Measurements from ENCODE around the gene LAMA2. TPM values are rescaled to one million over a fixed set of nuclear protein-coding genes. Genes with fewer than 3 reads are reported as not detected.

The LAMA2 gene
- total and polyA plus RNA-seq, 2 of the 13 experiments (the other 11 are each of a cell fraction or from before 2014, with no cell fraction given): 0.11 to 0.28 TPM

DNA sequence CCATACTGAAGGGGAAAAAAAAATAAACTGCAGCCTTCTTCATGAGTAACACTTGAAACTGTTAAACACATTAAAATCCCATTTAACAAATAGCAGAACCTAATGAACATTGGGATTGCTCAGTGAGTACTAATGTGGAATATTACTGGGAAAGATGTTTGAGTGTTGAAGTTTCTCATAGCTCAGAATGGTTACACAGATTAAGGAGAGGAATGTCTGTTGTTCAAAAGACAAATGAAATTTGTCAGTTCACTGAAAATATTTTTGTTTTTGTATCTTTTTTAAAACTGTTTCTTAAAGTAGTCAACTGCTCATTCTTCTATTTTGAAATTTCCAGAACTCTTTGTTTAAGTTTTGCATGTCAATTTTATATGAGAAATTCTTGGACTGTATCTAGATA lies 374.3 kb downstream of the LAMA2 start:
- Histone ChIP-seq H4K20me1 (ENCODE audit: insufficient read depth, low read length) (no peaks in the 10 kb centered on the region), H3K27me3 (ENCODE audit: control insufficient read depth in 1 of 2, insufficient read depth in 2 of 2, low read length in 2 of 2) (no peaks in the 10 kb centered on the region), H3K36me3 (replicated peaks in 1 of 2; ENCODE audit: control insufficient read depth in 1 of 2, insufficient read depth in 2 of 2, low read length in 2 of 2) (no peaks in the 10 kb centered on the region), H3K79me2 (ENCODE audit: insufficient read depth, low read length) (no peaks in the 10 kb centered on the region), H3K4me3 (replicated peaks in 1 of 3; ENCODE audit: insufficient read depth in 1 of 3, low read depth in 2 of 3, low read length in 3 of 3) (no peak overlapping the region), H2AFZ (ENCODE audit: low read length) (no peak overlapping the region), H3K9me3 (ENCODE audit: low read length) (no peaks in the 10 kb centered on the region), H3K4me1 (ENCODE audit: insufficient read depth, low read length) (no peaks in the 10 kb centered on the region), H3K4me2 (ENCODE audit: low read depth, low read length) (no peak overlapping the region), H3K27ac (ENCODE audit: extremely low read length, insufficient read depth, low read length) (no peak overlapping the region), H3K9ac (ENCODE audit: insufficient read depth, low read depth, low read length) (no peak overlapping the region)
- no peak for TF ChIP-seq PAF1 (CRISPR knock-in tag; IDR thresholded peaks at IDR 0.05)
- no peak for TF ChIP-seq ZNF354B (CRISPR knock-in tag; IDR thresholded peaks at IDR 0.05)
- no peak for TF ChIP-seq CHD2 (IDR thresholded peaks at IDR 0.05; ENCODE audit: low read depth, low read length)
- TF ChIP-seq MTF2 (CRISPR knock-in tag; IDR thresholded peaks at IDR 0.05; ENCODE audit: borderline replicate concordance): no peak
- no peak for TF ChIP-seq ZNF558 (CRISPR knock-in tag; IDR thresholded peaks at IDR 0.05; ENCODE audit: borderline replicate concordance)
- FAIRE-seq: no peak
- intact Hi-C loops (cut with micrococcal nuclease; ENCODE audit: unreplicated experiment): loop anchor here (10.0 kb wide), 1 partner anchor 1402 kb away; no protein-coding TSS in a partner anchor
- ChIA-PET POLR2A (no interaction called here), CTCF (ENCODE audit: low intra/inter-chr PET ratio, low total read pairs) (no interaction called here)
- no peak for DNase-seq (ENCODE audit: low spot score)
- no peak for ATAC-seq
- BruUV-seq (replicated peaks): no TSS peak
- in situ Hi-C loops (cut with HindIII; ENCODE audit: extremely low pct_ligation_motif_present, low pct_unique_long_range_greater_than_20kb): no loop called here

- BruUV-seq (replicated peaks): no TSS peak
- in situ Hi-C loops (cut with HindIII; ENCODE audit: extremely low pct_ligation_motif_present, low pct_unique_long_range_greater_than_20kb): no loop called here
Measured at GRCh38 chr6:129262661-129263060, 379.7 kb downstream of the LAMA2 start.

More at GRCh38 chr6:129262661-129263060, 379.7 kb downstream of the LAMA2 start:
- Histone ChIP-seq H3K36me3 (replicated peaks in 1 of 2; ENCODE audit: control insufficient read depth in 1 of 2, insufficient read depth in 2 of 2, low read length in 2 of 2) (no peaks in the 10 kb centered on the region), H3K79me2 (ENCODE audit: insufficient read depth, low read length) (no peaks in the 10 kb centered on the region), H3K27me3 (ENCODE audit: control insufficient read depth in 1 of 2, insufficient read depth in 2 of 2, low read length in 2 of 2) (no peaks in the 10 kb centered on the region), H3K4me3 (replicated peaks in 1 of 3; ENCODE audit: insufficient read depth in 1 of 3, low read depth in 2 of 3, low read length in 3 of 3) (no peak overlapping the region), H3K27ac (ENCODE audit: extremely low read length, insufficient read depth, low read length) (no peak overlapping the region), H3K9ac (ENCODE audit: insufficient read depth, low read depth, low read length) (no peak overlapping the region), H2AFZ (ENCODE audit: low read length) (no peak overlapping the region), H3K9me3 (ENCODE audit: low read length) (no peaks in the 10 kb centered on the region), H4K20me1 (ENCODE audit: insufficient read depth, low read length) (no peaks in the 10 kb centered on the region), H3K4me1 (ENCODE audit: insufficient read depth, low read length) (no peaks in the 10 kb centered on the region), H3K4me2 (ENCODE audit: low read depth, low read length) (no peak overlapping the region)
- ChIA-PET CTCF (ENCODE audit: low intra/inter-chr PET ratio, low total read pairs) (no interaction called here), POLR2A (no interaction called here)
- WGBS (ENCODE audit: low lambda C conversion rate): 0% methylated on average over 1 of the region's 1 CpG
- no peak for TF ChIP-seq ELK4 (CRISPR knock-in tag; IDR thresholded peaks at IDR 0.05; ENCODE audit: borderline replicate concordance)
- no peak for TF ChIP-seq ZNF570 (CRISPR knock-in tag; IDR thresholded peaks at IDR 0.05; ENCODE audit: borderline replicate concordance)
- no peak for TF ChIP-seq THAP8 (CRISPR knock-in tag; IDR thresholded peaks at IDR 0.05; ENCODE audit: borderline replicate concordance)
- TF ChIP-seq, protein P1, sequence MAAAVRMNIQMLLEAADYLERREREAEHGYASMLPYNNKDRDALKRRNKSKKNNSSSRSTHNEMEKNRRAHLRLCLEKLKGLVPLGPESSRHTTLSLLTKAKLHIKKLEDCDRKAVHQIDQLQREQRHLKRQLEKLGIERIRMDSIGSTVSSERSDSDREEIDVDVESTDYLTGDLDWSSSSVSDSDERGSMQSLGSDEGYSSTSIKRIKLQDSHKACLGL (CRISPR knock-in tag; IDR thresholded peaks at IDR 0.05): no peak
- no peak for TF ChIP-seq RAD51 (IDR thresholded peaks at IDR 0.05; ENCODE audit: borderline replicate concordance)
- TF ChIP-seq RAD21 (CRISPR knock-in tag; IDR thresholded peaks at IDR 0.05): no peak
- TF ChIP-seq ZKSCAN5 (CRISPR knock-in tag; IDR thresholded peaks at IDR 0.05): no peak
- TF ChIP-seq ZNF607 (CRISPR knock-in tag; IDR thresholded peaks at IDR 0.05; ENCODE audit: borderline replicate concordance): no peak
- no peak for TF ChIP-seq GPN1 (CRISPR knock-in tag; IDR thresholded peaks at IDR 0.05; ENCODE audit: borderline replicate concordance)
- TF ChIP-seq, protein P2, sequence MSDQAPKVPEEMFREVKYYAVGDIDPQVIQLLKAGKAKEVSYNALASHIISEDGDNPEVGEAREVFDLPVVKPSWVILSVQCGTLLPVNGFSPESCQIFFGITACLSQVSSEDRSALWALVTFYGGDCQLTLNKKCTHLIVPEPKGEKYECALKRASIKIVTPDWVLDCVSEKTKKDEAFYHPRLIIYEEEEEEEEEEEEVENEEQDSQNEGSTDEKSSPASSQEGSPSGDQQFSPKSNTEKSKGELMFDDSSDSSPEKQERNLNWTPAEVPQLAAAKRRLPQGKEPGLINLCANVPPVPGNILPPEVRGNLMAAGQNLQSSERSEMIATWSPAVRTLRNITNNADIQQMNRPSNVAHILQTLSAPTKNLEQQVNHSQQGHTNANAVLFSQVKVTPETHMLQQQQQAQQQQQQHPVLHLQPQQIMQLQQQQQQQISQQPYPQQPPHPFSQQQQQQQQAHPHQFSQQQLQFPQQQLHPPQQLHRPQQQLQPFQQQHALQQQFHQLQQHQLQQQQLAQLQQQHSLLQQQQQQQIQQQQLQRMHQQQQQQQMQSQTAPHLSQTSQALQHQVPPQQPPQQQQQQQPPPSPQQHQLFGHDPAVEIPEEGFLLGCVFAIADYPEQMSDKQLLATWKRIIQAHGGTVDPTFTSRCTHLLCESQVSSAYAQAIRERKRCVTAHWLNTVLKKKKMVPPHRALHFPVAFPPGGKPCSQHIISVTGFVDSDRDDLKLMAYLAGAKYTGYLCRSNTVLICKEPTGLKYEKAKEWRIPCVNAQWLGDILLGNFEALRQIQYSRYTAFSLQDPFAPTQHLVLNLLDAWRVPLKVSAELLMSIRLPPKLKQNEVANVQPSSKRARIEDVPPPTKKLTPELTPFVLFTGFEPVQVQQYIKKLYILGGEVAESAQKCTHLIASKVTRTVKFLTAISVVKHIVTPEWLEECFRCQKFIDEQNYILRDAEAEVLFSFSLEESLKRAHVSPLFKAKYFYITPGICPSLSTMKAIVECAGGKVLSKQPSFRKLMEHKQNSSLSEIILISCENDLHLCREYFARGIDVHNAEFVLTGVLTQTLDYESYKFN (CRISPR knock-in tag; conservative IDR thresholded peaks at IDR 0.05): no peak
- DNase-seq (ENCODE audit: low spot score) (no peak), ATAC-seq (no peak), FAIRE-seq (no peak)
- intact Hi-C loops (cut with micrococcal nuclease; ENCODE audit: unreplicated experiment): no loop called here

All from HepG2 (cell line).